HPDE6-E6E7 (cell line): ENCODE measurements around the gene MTCL1.

Source experiments
- DNase-seq: peaks from one replicate; pipeline ENCODE4 v3.0.0; 2011; ENCODE audit warnings: missing footprints; ENCODE audit errors: extremely low spot score

The MTCL1 gene

DNA sequence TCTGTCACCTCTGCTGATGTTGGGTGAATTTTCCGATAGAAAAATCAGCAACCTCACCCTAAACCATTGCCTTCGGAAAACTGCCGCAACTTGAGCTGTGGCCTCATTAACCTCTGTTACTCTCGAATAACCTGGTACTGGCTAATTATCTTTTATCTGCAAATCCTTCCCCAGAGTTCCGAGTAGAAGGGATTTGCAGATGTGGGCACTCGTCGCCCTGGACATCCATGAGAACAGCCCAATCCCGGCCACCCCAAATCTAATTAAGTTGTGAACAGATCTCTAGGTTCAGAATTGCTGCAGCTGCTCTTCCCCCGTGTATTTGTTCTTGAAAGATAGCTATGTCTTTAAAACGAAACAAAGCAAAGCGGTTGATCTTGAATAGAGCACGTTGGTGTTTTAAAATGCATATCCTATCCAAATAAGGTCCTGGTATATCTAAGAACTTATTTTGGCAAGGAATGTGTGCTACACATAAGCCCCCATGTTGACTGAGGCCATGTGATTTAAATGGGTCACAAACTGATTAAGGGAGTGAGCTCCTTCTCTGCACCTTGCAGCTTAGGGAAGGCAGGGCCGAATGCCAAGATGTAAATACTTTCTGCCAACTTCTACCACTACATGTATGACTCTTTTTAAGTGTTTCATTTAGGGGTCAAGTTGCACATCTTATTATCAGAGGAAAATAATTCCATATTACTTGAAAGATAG lies 88.2 kb downstream of the MTCL1 start:
- DNase-seq, result no peak

DNA sequence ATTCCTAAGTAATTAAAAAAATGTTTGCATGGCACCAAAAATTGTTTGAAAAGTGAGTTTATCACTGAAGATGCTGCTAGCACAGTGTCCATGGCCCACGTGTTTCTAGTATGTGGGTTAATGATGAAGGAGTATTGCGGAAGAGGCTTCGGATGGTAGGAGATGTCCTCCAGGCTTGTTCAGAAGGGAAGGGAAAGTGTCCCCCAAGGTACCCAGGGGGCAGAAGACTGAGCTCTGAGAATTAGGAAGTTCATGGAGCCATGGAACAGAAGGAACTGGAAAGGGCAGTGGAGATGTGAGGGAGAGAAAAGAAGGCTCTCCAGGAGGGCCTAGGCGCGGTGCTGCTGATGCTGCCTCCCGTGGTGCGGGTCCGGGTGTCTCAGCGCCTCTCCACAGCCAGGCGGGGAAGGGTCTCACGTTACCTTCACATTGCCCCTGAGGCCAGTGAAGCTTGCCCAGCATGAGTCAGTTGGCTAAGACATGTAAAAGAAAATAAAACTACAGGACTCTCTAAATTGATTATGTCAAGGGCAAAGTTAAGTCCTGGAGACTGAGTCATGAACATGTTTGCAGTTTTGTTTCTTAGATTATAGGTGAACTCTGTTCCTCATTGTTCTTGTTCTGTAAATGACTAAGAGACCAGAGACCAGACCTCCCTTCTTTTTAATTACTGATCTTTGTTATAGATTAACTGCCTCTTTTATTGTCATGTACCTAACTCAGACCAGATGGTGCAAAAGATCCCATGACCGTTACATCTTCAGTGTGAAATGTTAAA lies 89.0 kb downstream of the MTCL1 start:
- no peak for DNase-seq

DNA sequence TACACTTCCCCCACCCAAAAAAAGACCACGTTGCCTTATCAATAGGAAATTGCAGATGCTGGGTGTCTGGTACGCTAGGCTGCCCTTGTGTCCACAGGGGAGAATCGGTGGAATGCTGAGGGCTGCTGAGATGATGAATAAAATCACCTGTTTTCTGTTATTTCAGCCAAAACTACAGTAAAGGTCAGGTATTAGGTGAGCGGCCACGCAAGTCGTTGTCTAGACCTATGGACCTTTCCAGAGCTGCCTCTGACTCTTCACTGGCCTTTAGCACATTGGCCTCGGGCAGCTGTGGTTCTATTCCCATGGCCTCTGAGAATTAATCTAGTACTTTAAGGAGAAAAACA lies 89.6 kb downstream of the MTCL1 start:
- no peak for DNase-seq

DNA sequence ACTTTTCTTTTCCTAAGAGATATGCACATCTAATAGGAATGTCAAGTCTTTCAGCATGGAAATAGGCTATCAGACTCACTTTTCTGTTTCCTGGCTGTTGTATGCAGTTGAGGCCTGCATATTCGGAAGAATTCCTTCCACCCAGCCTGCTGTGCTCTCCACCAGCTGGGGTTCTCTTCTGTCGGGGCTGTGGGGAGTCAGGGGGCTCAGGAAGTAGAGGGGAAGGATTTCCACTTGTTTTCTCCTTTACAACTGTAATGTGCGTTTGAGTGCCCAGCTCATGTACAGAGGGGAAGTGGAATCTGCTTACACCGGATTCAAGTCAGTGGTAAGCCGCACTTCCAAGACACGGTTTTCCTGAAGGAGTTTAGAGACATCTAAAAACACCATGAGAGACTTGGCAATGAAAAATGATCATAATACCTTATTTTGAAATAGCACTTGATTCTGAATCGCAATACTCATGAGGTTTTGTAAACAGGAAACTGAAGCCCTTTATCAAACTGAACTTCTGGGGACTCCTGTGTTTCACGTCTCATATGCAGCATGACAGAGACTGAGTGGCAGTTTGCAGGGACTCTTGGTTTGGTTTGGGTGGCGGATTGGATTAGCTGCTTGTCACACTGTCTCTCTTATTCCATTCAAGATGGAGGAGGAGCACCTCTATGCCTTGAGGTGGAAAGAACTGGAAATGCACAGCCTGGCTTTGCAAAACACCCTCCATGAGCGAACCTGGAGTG lies 90.4 kb downstream of the MTCL1 start:
- no peak for DNase-seq

DNA sequence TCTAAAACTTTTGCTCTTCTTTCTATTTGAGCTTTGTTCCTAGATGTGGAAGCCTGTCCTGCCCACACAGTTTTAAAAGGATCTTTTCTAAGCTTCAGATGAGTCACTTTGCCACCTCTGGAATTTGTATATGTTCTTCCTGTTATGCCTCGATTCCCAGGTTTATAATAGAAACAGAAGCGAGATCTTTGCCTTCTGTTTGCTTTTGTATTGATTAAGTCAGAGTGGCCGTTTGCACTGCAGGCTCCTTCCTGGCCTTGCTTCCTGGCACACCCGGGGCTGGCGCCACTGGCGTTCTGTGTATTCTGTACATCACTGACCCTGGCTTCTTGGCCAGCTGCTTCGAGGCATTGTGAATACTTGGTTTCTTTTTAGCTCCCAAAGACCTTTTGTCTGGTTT lies 91.8 kb downstream of the MTCL1 start:
- DNase-seq, result no peak

DNA sequence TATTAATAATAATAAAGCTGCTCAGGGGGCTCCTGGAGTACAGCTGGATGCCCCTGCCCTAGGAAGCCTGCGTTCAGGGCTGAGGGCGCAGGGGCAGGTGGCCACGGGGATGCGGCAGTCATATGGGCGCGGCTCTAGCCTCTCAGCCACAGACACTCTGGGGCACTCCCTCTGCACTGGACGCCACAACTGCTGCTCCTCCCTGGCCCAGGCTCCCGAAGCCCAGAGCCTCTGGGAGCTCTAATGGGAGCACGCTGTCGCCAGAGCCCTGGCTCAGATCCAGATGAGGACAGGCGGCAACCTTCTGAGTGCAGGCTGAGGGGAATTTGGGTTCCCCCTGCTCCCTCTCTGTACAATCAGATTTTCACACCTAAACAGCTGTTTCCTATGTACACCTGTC lies 93.6 kb downstream of the MTCL1 start:
- no peak for DNase-seq

DNA sequence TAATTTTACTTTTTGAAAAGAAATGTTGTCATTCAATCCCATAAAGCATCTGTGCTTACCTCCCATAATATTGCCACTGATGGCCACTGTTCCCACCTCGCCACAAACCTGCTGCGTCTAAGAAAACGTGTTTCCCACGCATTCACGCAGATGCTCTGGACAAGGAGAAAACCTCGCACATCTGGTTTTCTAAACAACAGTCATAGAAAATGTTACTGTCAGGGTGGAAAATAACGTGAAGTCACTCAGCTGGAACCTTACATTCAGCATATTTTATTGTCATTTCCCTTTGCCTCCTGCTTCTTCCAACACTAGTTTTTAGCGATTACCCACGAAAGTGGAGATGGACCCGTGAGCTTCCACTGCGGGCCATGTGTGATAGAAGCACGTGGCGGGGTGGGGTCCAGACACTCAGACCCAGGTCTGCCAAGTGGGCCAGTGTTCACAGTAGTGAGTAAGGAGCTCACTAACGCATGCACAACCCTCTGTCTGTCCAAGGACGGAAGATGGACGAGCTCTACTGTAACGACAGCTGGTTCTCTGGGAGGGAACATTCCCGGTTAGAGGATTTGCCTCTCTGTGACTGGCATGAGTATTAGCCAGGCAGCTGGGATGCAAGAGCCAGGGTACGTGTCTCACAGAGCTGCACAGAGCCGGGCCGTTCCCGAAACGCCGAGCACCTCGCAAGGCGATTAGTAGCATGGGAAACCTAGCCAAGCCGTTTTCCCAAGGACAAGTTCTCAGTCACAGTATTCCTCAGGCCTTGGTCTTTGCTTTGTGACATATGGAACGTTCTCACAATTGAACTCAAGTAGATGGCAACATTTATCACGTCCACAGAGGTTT lies 94.5 kb downstream of the MTCL1 start:
- DNase-seq, result no peak

DNA sequence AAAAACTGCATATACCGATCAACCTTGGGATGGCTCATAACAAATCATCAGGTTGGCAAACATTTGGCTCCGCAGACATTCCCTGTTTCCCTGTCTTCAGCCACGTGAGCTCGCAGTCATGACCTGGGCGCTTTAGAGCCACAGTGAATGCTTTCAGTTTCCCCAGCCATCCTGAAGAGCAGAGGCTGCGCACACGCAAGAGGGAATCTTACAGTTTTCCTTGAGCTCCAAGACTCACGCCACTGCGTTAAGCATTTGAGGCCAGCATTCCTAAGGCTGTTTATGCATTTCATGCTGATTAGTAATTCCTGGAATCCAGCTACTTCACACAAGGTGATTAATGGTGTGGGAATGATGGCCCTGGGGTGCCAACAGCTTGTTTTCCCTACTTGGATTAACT lies 95.1 kb downstream of the MTCL1 start:
- peak; percentile 69 for DNase-seq

DNA sequence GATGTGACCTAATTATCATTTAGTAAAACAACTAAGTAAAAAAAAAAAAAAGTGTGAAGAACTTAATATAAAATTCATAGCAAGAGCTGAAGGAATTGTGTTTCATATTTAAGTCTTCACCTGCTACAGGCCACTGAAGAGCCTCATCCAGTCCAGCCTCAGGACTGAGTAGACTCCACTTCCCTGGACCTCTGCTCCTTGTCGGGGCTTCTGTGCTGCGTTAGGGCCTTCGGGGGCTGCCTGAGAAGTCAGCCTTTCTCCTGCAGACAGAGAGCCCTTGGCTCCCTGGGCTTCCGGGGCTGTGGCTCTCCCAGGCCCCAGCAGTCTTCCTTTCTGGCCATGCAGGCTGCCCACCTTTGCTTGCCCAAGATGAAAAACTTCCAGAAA lies 95.5 kb downstream of the MTCL1 start:
- no peak for DNase-seq

DNA sequence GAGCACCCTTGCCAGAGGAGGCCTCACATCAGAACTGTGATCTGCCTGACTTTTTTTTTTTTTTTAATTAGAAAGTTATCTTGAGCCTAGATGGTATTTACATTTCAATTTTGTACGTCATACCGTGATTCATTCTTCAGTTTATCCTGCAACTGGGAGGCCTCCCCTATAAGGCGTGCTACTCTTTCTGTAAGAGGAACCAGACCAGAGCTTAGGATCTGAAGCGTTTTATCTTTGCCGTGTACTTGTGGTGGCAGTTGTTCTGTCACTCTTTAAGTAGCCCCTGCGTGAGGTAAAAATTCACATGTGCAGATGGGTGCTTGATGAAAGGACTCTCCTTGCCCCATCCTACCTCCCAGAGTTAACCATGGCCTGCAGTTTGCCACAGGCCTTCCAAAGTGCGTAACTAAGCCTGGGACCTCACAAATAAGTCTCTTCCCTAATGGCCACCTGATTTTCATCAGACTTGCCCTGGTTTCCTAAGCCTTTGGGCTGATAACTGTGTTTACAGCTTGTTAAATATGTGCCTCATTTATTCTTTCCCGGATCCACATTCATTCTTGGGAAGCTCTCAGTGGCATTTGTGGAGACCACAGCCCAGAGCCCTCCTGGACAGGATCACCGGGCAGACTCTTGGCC lies 96.0 kb downstream of the MTCL1 start:
- peak; percentile 44 for DNase-seq

DNA sequence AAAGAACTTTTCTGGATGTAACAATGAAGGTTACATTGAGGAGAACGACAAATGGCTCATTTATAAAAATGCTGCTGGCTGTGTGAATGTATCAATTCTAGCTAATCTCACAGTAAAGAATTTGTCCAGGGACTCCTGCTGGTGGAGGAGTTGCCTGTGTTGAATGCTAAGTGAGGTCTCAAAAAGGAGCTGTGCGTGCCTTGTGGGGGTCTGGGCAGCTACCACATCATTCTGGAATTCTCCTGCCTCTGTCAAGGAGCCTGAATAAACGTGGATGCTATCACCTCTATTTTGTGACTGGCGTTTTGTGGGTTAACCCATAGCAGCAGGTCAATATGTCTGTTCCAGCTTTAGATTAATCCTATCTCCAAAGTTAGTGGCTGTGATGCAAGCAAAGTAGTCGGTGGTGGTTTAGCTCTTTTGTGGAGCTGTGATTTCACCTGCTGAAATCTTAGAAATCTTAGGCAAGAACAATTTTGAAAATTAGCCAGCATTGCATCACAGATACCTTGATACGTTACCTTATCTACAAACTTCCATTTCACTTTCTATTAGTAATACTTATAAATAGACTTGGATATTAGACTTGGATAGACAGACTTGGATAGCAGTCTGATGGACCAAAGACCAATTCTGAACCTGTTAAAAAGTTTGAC lies 96.8 kb downstream of the MTCL1 start:
- DNase-seq, result no peak

DNA sequence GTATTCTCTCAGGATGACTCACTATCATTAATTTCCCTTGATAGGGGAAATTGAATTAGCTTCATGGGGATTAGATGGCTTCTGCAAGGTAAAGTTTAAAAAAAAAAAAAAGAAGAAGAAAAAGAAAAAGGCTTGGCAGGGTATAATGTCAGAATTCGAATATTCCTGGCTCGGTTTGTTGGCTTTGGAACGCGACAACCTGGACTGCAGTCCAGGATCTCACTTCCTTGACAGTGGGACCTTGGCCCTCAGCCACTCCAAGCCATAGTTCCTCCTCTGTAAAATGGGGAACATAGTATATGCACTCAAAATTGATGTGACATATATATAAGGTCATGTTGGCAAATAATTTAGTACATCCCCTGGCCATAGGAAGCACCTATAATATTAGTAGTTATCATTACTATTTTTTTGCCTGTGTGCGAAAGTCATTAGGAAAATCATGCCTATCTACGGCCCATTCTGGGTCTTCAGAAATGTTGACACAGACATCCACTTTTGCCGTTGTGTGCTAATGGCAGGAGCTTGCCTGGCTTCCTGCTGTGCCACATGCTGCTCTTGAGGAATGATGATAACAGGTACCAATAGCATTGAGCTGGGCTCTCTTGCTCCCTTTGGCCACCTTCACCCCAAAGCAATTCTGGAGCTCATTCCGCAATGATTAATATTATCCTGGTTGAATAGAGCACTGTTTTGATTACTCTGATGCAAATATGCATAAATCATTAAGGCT lies 97.9 kb downstream of the MTCL1 start:
- DNase-seq, result no peak

DNA sequence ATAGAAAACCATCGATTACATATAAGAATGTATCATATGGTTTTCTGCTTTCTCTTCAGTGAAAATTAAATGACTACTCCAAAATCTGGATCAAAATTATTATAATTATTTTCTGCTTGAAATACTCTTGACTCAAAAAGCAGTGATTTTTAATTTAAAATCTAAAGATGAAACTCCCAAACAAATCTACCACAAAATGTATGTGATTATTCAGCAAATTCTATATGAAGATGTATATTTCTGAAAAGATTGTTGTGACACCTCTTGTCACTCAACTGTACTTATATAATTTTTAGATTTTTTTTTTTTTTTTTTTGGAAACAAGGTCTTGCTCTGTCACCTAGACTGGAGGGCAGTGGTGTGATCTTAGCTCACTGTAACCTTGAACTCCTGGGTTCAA lies 98.6 kb downstream of the MTCL1 start:
- DNase-seq, result no peak

DNA sequence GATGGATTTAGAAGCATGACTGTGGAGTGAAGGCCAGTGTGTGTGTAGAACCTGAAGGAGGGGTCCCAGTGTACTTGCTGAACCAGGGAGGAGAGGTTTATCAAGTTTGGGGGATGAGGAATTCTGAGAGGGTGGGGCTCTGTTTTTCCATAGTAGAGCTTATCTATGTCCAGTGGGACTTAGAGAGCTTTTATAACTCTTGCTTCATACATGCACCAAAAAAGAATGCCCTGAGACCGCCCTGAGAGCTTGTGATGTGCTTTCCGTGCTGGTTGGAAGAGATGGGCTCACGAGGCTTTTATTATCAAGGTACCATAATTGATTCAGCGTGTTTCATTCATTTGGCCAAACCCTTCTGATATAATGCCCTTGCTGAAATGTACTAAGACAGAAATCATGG lies 100.2 kb downstream of the MTCL1 start:
- no peak for DNase-seq

DNA sequence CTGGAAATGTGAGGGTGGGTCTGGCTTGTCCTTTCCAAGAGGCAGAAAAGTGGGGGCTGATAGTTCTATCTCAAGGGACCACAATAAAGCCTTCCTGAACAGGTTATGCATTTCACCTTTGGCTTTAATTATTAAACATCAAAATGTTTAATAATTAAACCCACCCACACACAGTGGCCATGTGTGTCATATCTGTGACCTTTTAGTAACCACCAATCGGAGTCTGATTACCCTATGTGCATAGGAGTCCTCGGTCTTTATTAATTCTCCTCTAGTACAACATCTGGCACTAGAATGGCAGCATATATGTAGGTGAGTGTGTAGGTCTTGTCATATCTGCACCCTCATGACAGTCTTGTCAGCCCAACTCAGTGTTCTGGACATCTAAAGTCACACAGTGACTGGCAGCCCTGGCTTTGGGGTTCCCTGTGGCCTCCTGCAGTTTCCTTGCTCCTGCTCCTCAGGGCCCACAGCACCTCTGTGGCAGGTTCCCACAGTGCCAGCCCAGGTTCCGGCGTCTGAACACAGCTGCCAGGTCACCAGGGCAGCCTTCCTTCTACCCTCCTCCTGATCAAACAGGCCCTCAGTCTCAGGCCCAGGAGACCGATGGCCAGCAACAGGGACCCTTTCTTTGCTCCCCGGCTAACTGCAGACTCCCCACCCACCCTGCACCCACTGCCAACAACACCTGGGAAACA lies 100.9 kb downstream of the MTCL1 start:
- no peak for DNase-seq

DNA sequence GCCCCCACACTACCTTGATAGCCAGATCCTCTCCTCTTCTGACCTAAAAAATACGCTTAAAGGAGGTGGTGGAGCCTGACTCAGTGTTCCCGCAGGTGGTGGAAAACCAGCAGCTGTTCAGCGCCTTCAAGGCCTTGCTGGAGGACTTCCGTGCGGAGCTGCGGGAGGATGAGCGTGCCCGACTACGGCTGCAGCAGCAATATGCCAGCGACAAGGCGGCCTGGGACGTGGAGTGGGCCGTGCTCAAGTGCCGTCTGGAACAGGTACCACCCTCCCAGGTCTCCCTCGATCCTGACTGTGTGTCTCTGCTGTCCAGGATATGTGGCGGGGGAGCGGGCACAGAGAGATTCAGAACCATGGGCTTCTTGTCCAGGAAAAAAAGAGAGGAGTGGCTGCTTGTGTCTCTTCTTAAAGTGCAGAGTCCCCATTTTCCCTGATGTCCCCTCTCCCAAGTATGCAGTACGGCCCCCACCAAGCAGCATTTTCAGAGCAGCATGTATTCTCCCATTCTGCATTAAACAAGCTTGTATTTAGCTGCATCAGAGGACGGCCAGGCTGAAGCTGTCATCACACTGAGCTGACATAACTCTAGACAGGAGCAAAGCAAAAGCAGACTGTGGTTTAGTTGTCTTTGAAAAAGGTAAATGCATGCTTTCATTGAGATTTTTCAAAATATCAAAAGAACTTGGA lies 101.6 kb downstream of the MTCL1 start:
- DNase-seq, result no peak

DNA sequence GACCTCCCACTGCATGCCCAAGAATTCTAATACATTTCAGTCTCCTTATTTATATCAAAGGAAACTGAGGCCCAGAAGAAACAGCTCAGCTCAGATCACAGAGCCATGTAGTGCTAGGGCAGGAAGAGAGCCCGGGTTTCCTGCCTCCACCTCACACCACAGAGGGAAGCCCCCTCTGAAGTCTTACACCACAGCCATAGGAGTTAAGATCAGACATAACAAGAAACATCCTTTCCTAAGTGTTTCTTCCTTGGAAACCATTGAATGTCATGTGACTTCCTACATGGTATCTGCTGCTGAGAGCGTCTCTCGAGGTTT lies 102.1 kb downstream of the MTCL1 start:
- no peak for DNase-seq

DNA sequence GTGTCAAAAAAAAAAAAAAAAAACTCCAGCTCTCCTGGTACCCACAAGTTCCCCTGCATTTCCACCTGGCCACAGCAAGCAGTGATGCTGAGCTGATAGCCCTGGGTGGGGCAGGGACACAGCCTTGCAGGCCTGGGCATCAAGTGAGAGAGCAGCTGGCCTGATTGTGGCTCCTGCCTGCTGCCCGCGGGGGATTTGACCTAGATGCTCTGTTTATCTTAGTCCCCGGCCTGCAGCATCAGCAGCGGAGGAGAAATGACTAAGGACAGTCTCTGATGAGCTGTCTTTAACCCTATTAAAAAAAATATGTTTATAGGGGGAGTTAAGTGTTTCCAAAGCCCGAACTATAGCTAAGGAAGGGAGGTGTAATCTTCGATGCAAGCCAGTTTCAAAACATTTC lies 102.6 kb downstream of the MTCL1 start:
- no peak for DNase-seq

DNA sequence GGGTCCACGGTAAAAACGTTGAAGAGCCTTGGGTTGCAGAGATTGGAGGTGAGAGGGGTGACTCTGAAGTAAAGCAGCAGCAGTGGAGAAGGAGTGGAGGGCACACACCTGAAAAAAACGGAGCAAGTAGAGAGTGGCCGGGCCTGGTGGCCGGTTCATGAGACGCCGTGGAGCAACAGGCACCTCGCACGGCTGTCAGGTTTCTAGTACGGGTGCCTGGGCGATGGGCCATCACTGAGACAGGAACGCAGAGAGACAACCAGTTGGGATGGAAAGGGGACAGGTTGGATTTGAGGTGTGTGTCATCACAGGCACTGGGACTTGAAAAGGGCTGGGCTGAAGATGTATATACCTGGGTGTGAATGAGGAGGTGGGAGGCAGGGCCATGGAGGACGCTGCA lies 104.2 kb downstream of the MTCL1 start:
- DNase-seq, result no peak
